WTC11 (cell line): ENCODE data around the gene ARL6. TPM values are rescaled to one million over a fixed set of nuclear protein-coding genes. Genes with fewer than 3 reads are reported as not detected.

Experiments used
- ATAC-seq: fragments of 200-7000 bp; cut with Tn5 transposase; 2 replicates; pipeline ENCODE4 v1.10.0; 2021; ENCODE audit warnings: mild to moderate bottlenecking, moderate library complexity
- CTCF ChIA-PET: fragments of 300-600 bp; sonication (Branson Sonifier 250); formaldehyde crosslinking; loops from one replicate; lab custom pipeline; 2021; ENCODE audit warnings: antibody characterized with exemption; lab: Charles Lee
- POLR2A ChIA-PET: fragments of 350-600 bp; sonication (Branson Sonifier 250); formaldehyde crosslinking; loops from one replicate; lab custom pipeline; 2021; ENCODE audit warnings: antibody characterized with exemption; lab: Charles Lee
- DNase-seq: peaks from one replicate; pipeline ENCODE4 v3.0.0; 2021; ENCODE audit warnings: low spot score
- H3K27ac Mint-ChIP-seq: 2 replicates; pipeline ENCODE4 v1.8.0; 2021; ENCODE audit warnings: mixed read lengths
- H3K27me3 Mint-ChIP-seq: 2 replicates; pipeline ENCODE4 v1.8.0; 2021; ENCODE audit warnings: low read depth, mild to moderate bottlenecking, moderate library complexity, mixed read lengths
- H3K36me3 Mint-ChIP-seq: 2 replicates; pipeline ENCODE4 v1.8.0; 2021; ENCODE audit warnings: mixed read lengths
- H3K4me1 Mint-ChIP-seq: 2 replicates; pipeline ENCODE4 v1.8.0; 2022; ENCODE audit warnings: mixed read lengths
- H3K4me3 Mint-ChIP-seq: 2 replicates; pipeline ENCODE4 v1.8.0; 2021; ENCODE audit warnings: mild to moderate bottlenecking, moderate library complexity, mixed read lengths
- H3K9me3 Mint-ChIP-seq: 2 replicates; pipeline ENCODE4 v1.8.0; 2021; ENCODE audit warnings: mixed read lengths
- ELF4 ChIP-seq: sonication (generic); formaldehyde crosslinking; IDR thresholded peaks from 2 replicates; pipeline ENCODE4 v1.8.1; 2022; ENCODE audit warnings: low read depth, mild to moderate bottlenecking, moderate library complexity, missing genetic modification reagents
- ESRRA ChIP-seq: sonication (generic); formaldehyde crosslinking; IDR thresholded peaks from 2 replicates; pipeline ENCODE4 v1.8.1; 2022; ENCODE audit warnings: mild to moderate bottlenecking, missing genetic modification reagents, borderline replicate concordance
- FOXJ3 ChIP-seq: sonication (generic); formaldehyde crosslinking; IDR thresholded peaks from 2 replicates; pipeline ENCODE4 v1.9.0; 2021; ENCODE audit warnings: missing genetic modification reagents, mild to moderate bottlenecking, borderline replicate concordance
- JAZF1 ChIP-seq: fragments of 250-450 bp; sonication (Bioruptor Pico); IDR thresholded peaks from 2 replicates; pipeline ENCODE4 v1.9.0; 2021; ENCODE audit warnings: moderate library complexity, mild to moderate bottlenecking, inconsistent platforms
- JUN ChIP-seq: sonication (generic); formaldehyde crosslinking; IDR thresholded peaks from 2 replicates; pipeline ENCODE4 v1.8.0; 2023; ENCODE audit warnings: mild to moderate bottlenecking, missing genetic modification reagents
- NFYB ChIP-seq: sonication (generic); formaldehyde crosslinking; conservative IDR thresholded peaks from 2 replicates; pipeline ENCODE4 v1.8.0; 2022; ENCODE audit warnings: low read depth, missing genetic modification reagents
- NR3C1 ChIP-seq: sonication (generic); formaldehyde crosslinking; conservative IDR thresholded peaks from 2 replicates; pipeline ENCODE4 v1.8.1; 2023; ENCODE audit warnings: low read depth, mild to moderate bottlenecking, missing genetic modification reagents
- TEAD1 ChIP-seq: sonication (generic); formaldehyde crosslinking; IDR thresholded peaks from 2 replicates; pipeline ENCODE4 v1.8.0; 2022; ENCODE audit warnings: mild to moderate bottlenecking, missing genetic modification reagents
- ZNF121 ChIP-seq: sonication (generic); formaldehyde crosslinking; IDR thresholded peaks from 2 replicates; pipeline ENCODE4 v1.8.0; 2023; ENCODE audit warnings: missing genetic modification reagents
- ZNF138 ChIP-seq: sonication (generic); formaldehyde crosslinking; conservative IDR thresholded peaks from 2 replicates; pipeline ENCODE4 v1.8.1; 2022; ENCODE audit warnings: mild to moderate bottlenecking, moderate library complexity, missing genetic modification reagents
- ZNF219 ChIP-seq: sonication (generic); formaldehyde crosslinking; IDR thresholded peaks from 2 replicates; pipeline ENCODE4 v1.8.0; 2023; ENCODE audit warnings: missing genetic modification reagents, mild to moderate bottlenecking, borderline replicate concordance
- total RNA-seq: library from RNA; stranded (reverse); gene quantifications from 3 replicates; pipeline ENCODE4 v1.2.3, GENCODE V29; 2021
- TF ChIP-seq, protein P1 (sequence below): sonication (generic); formaldehyde crosslinking; IDR thresholded peaks from 2 replicates; pipeline ENCODE4 v1.8.0; 2022; ENCODE audit warnings: mild to moderate bottlenecking, missing genetic modification reagents
- TF ChIP-seq, protein P2 (sequence below): fragments of 250-450 bp; sonication (Bioruptor Pico); IDR thresholded peaks from 2 replicates; pipeline ENCODE4 v1.9.0; 2021; ENCODE audit warnings: mild to moderate bottlenecking, borderline replicate concordance
- TF ChIP-seq, protein P3 (sequence below): fragments of 250-450 bp; sonication (Bioruptor Pico); IDR thresholded peaks from 2 replicates; pipeline ENCODE4 v1.9.0; 2021; ENCODE audit warnings: moderate library complexity, mild to moderate bottlenecking, inconsistent platforms, borderline replicate concordance
- TF ChIP-seq, protein P4 (sequence below): sonication (generic); formaldehyde crosslinking; IDR thresholded peaks from 2 replicates; pipeline ENCODE4 v1.8.1; 2023; ENCODE audit warnings: mild to moderate bottlenecking, moderate library complexity, missing genetic modification reagents
- TF ChIP-seq, protein P5 (sequence below): sonication (generic); formaldehyde crosslinking; IDR thresholded peaks from 2 replicates; pipeline ENCODE4 v1.8.1; 2022; ENCODE audit warnings: low read depth, mild to moderate bottlenecking, moderate library complexity, missing genetic modification reagents, borderline replicate concordance
- TF ChIP-seq, protein P6 (sequence below): sonication (generic); formaldehyde crosslinking; IDR thresholded peaks from 2 replicates; pipeline ENCODE4 v1.8.0; 2022; ENCODE audit warnings: mild to moderate bottlenecking, missing genetic modification reagents

ARL6 gene
- total RNA-seq, 1 experiment from 2014 or later = 6.8 TPM

DNA sequence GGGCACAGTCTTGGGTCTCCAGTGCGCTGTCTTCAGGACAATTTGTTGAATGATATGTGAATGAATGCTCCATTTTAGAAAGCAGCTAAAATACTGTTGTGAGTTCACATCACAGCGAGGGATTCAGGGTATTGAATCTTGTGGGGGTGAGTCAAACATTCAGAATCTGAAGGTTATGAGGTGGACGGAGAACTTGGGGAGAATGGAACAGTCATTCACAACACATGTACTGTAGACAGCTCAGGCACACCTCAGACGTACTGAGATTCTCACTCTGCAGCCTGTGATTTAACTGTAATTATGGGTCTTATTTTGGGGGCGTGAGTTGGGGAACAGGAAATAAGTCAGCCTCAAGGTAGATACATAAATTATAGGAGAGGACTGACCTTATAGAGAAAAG lies 71.2 kb downstream of the ARL6 start:
- no peak overlapping the region for H3K4me3 Mint-ChIP-seq
- ATAC-seq (no peak), DNase-seq (no peak)
- H3K36me3 Mint-ChIP-seq = peaks cover 11% of the 10 kb centered on the region
- H3K9me3 Mint-ChIP-seq = peaks cover 10% of the 10 kb centered on the region
- ChIA-PET POLR2A (no interaction called here), CTCF (interaction anchor here (0.6 kb wide), 1 partner anchor 622 kb away, joined by 3 read pairs; no protein-coding TSS in a partner anchor)
- TF ChIP-seq ESRRA (CRISPR knock-in tag) (no peak), JUN (CRISPR knock-in tag) (no peak), ZNF219 (no peak), TEAD1 (CRISPR knock-in tag) (no peak), ZNF121 (CRISPR knock-in tag) (no peak), NR3C1 (CRISPR knock-in tag) (no peak), ZNF138 (CRISPR knock-in tag) (no peak), JAZF1 (CRISPR knock-in tag) (no peak), ELF4 (no peak)
- TF ChIP-seq, protein P1, sequence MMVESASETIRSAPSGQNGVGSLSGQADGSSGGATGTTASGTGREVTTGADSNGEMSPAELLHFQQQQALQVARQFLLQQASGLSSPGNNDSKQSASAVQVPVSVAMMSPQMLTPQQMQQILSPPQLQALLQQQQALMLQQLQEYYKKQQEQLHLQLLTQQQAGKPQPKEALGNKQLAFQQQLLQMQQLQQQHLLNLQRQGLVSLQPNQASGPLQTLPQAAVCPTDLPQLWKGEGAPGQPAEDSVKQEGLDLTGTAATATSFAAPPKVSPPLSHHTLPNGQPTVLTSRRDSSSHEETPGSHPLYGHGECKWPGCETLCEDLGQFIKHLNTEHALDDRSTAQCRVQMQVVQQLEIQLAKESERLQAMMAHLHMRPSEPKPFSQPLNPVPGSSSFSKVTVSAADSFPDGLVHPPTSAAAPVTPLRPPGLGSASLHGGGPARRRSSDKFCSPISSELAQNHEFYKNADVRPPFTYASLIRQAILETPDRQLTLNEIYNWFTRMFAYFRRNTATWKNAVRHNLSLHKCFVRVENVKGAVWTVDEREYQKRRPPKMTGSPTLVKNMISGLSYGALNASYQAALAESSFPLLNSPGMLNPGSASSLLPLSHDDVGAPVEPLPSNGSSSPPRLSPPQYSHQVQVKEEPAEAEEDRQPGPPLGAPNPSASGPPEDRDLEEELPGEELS (CRISPR knock-in tag) = no peak
- TF ChIP-seq, protein P2, sequence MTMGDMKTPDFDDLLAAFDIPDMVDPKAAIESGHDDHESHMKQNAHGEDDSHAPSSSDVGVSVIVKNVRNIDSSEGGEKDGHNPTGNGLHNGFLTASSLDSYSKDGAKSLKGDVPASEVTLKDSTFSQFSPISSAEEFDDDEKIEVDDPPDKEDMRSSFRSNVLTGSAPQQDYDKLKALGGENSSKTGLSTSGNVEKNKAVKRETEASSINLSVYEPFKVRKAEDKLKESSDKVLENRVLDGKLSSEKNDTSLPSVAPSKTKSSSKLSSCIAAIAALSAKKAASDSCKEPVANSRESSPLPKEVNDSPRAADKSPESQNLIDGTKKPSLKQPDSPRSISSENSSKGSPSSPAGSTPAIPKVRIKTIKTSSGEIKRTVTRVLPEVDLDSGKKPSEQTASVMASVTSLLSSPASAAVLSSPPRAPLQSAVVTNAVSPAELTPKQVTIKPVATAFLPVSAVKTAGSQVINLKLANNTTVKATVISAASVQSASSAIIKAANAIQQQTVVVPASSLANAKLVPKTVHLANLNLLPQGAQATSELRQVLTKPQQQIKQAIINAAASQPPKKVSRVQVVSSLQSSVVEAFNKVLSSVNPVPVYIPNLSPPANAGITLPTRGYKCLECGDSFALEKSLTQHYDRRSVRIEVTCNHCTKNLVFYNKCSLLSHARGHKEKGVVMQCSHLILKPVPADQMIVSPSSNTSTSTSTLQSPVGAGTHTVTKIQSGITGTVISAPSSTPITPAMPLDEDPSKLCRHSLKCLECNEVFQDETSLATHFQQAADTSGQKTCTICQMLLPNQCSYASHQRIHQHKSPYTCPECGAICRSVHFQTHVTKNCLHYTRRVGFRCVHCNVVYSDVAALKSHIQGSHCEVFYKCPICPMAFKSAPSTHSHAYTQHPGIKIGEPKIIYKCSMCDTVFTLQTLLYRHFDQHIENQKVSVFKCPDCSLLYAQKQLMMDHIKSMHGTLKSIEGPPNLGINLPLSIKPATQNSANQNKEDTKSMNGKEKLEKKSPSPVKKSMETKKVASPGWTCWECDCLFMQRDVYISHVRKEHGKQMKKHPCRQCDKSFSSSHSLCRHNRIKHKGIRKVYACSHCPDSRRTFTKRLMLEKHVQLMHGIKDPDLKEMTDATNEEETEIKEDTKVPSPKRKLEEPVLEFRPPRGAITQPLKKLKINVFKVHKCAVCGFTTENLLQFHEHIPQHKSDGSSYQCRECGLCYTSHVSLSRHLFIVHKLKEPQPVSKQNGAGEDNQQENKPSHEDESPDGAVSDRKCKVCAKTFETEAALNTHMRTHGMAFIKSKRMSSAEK (CRISPR knock-in tag) = no peak
- H3K27me3 Mint-ChIP-seq = no peaks in the 10 kb centered on the region
- H3K4me1 Mint-ChIP-seq = peaks cover 19% of the 10 kb centered on the region
- H3K27ac Mint-ChIP-seq = no peak overlapping the region

DNA sequence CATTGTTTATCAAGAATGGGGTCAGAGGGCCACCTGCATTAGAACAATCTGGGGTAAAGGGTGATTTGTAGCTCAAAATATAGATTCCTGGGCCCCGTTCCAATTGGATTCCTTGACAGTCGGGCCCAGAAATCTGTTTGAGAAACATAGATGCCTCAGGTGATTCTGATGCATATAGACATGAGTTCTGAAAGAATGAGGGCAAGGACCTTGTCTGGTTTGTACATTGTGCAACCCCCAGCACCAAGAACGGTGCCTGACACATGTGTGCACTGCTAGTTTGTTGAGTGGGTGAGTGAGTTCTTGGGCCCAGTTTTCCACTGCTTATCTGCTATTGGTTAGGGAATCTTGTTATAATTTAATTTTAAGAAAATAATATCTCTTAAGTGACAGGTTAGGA lies 73.8 kb downstream of the ARL6 start:
- H3K9me3 Mint-ChIP-seq = no peaks in the 10 kb centered on the region
- H3K27me3 Mint-ChIP-seq = no peaks in the 10 kb centered on the region
- ChIA-PET POLR2A (interaction anchor here (1.0 kb wide), 1 partner anchor 16 kb away, joined by 4 read pairs; the partner anchor contains the start of gene CRYBG3), CTCF (interaction anchor here (1.0 kb wide), 1 partner anchor 185 kb away, joined by 6 read pairs; no protein-coding TSS in a partner anchor)
- ATAC-seq = no peak
- peaks cover 24% of the 10 kb centered on the region for H3K4me1 Mint-ChIP-seq
- H3K27ac Mint-ChIP-seq = no peak overlapping the region
- no peak for DNase-seq
- no peaks in the 10 kb centered on the region for H3K36me3 Mint-ChIP-seq
- TF ChIP-seq, protein P3, sequence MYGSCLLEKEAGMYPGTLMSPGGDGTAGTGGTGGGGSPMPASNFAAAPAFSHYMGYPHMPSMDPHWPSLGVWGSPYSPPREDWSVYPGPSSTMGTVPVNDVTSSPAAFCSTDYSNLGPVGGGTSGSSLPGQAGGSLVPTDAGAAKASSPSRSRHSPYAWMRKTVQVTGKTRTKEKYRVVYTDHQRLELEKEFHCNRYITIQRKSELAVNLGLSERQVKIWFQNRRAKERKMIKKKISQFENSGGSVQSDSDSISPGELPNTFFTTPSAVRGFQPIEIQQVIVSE (CRISPR knock-in tag) = no peak
- TF ChIP-seq ZNF219 (no peak), NFYB (CRISPR knock-in tag) (no peak), FOXJ3 (CRISPR knock-in tag) (no peak)
- TF ChIP-seq, protein P4, sequence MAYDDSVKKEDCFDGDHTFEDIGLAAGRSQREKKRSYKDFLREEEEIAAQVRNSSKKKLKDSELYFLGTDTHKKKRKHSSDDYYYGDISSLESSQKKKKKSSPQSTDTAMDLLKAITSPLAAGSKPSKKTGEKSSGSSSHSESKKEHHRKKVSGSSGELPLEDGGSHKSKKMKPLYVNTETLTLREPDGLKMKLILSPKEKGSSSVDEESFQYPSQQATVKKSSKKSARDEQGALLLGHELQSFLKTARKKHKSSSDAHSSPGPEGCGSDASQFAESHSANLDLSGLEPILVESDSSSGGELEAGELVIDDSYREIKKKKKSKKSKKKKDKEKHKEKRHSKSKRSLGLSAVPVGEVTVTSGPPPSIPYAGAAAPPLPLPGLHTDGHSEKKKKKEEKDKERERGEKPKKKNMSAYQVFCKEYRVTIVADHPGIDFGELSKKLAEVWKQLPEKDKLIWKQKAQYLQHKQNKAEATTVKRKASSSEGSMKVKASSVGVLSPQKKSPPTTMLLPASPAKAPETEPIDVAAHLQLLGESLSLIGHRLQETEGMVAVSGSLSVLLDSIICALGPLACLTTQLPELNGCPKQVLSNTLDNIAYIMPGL (CRISPR knock-in tag) = no peak
- TF ChIP-seq, protein P5, sequence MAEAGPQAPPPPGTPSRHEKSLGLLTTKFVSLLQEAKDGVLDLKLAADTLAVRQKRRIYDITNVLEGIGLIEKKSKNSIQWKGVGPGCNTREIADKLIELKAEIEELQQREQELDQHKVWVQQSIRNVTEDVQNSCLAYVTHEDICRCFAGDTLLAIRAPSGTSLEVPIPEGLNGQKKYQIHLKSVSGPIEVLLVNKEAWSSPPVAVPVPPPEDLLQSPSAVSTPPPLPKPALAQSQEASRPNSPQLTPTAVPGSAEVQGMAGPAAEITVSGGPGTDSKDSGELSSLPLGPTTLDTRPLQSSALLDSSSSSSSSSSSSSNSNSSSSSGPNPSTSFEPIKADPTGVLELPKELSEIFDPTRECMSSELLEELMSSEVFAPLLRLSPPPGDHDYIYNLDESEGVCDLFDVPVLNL = no peak
- TF ChIP-seq, protein P6, sequence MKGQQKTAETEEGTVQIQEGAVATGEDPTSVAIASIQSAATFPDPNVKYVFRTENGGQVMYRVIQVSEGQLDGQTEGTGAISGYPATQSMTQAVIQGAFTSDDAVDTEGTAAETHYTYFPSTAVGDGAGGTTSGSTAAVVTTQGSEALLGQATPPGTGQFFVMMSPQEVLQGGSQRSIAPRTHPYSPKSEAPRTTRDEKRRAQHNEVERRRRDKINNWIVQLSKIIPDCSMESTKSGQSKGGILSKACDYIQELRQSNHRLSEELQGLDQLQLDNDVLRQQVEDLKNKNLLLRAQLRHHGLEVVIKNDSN (CRISPR knock-in tag) = no peak
- H3K4me3 Mint-ChIP-seq = no peak overlapping the region
